ENCODE measurements around the gene KLF13.

KLF13 gene

DNA sequence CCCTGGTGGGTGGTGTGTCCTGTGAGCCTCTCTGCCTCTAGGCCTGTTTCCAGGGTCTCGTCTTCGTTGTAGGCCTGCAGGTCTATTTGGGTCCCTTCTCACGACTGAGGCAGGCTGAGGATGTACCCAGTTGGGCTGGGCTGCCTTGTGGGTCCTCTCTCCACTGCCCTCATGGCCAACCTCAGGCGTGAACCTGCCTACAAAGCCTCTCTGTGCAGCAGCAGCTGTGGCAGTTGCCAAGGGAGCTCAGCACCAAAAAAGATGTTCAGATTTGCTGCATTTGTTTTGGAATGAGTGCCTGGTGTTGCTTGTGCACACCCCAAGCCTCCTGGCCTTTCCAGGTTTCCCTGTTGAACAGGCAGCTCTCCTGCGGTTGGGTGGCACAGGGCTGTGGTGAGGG lies 13.4 kb downstream of the KLF13 start:
- no peak for DNase-seq (ENCODE audit: low read depth)
- no peak overlapping the region for H3K4me3 ChIP-seq (ENCODE audit: low read depth, low read length)
- TF ChIP-seq CTCF (IDR thresholded peaks at IDR 0.05; ENCODE audit: control insufficient read depth, extremely low read depth, insufficient read depth) = no peak

DNA sequence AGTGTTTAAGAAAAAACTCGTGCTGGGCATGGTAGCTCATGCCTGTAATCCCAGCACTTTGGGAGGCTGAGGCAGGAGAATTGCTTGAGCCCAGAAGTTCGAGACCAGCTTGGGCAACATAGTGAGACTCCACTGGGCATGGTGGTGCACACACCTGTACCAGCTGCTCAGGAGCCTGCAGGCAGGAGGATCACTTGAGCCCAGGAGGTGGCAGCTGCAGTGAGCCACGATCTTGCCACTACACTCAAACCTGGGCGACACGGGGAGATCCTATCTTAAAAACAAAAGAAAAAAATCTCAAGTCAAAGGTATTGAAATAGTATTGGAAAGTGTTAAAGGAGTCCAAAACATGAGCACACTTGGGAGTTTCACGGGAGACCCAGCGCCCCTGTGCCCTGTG lies 14.0 kb downstream of the KLF13 start:
- H3K4me3 ChIP-seq (ENCODE audit: low read depth, low read length) = no peak overlapping the region
- DNase-seq (ENCODE audit: low read depth) = no peak
- TF ChIP-seq CTCF (IDR thresholded peaks at IDR 0.05; ENCODE audit: control insufficient read depth, extremely low read depth, insufficient read depth) = no peak

GRCh38 chr15:31341071-31341470 lies 14.4 kb downstream of the KLF13 start:
- H3K4me3 ChIP-seq (ENCODE audit: low read depth, low read length) = no peak overlapping the region
- TF ChIP-seq CTCF (IDR thresholded peaks at IDR 0.05; ENCODE audit: control insufficient read depth, extremely low read depth, insufficient read depth) = no peak
- DNase-seq (ENCODE audit: low read depth) = no peak

DNA sequence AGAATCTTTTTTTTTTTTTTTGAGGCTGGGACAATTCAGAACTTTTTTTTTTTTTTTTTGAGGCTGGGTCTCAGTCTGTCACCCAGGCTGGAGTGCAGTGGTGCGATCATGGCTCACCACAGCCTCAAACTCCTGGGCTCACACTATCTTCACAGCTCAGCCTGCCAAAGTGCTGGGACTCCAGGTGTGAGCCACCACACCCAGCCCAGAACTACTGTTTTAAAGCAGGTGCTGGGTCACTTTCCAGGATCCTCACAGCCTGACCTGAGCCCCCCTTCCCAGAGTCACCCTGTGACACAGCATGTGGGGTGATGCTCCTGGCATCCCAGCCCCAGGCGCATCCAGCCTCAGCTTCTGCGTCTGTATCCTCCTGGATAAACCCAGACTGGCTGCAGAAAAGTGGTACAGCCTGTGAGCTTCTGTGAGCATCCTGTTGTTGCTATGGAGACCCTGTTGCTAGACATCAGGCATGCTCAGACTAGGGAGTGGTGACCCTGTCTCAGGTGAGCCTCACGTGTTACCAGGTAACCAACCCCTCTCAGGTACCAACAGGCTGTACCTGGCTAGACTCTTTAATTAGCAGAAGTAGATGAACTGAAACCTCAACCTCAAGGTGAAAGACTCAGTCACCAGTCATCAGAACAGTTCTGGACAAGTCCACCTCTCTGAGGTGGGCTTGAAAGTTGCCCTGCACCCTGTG lies 15.0 kb downstream of the KLF13 start:
- no peak for TF ChIP-seq CTCF (IDR thresholded peaks at IDR 0.05; ENCODE audit: control insufficient read depth, extremely low read depth, insufficient read depth)
- H3K4me3 ChIP-seq (ENCODE audit: low read depth, low read length) = no peak overlapping the region
- no peak for DNase-seq (ENCODE audit: low read depth)

DNA sequence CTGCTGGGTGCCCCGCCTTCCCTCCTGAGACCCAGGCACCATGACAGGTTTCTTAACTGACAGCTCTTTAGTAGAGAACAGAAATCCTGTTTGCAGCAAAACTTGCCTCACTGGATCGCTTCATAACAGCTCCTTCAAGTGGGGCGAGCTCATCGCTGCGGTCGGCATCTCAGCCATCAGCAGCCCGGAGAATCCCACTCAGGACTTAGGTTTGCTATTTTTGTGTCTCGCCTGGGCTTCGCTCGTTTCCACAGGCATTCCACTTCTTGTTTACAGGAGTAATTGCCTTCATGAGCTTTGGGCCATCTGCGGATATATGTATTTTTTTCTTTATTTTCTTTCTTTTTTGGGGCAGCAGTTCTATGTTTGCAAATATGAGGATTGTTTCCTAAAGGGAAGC lies 15.7 kb downstream of the KLF13 start:
- TF ChIP-seq CTCF (IDR thresholded peaks at IDR 0.05; ENCODE audit: control insufficient read depth, extremely low read depth, insufficient read depth) = no peak
- no peak for DNase-seq (ENCODE audit: low read depth)
- H3K4me3 ChIP-seq (ENCODE audit: low read depth, low read length) = no peak overlapping the region

- DNase-seq (ENCODE audit: low read depth) = no peak
- TF ChIP-seq CTCF (IDR thresholded peaks at IDR 0.05; ENCODE audit: control insufficient read depth, extremely low read depth, insufficient read depth) = no peak
- no peak overlapping the region for H3K4me3 ChIP-seq (ENCODE audit: low read depth, low read length)
These were observed 16.4 kb downstream of the KLF13 start for GRCh38 chr15:31342781-31343626.

Data from LNCaP clone FGC (cell line).